Heart left ventricle (tissue), 16 donors: ENCODE results near the gene PRPF8. TPM values are rescaled to one million over a fixed set of nuclear protein-coding genes. Genes with fewer than 3 reads are reported as not detected.

Source experiments
- ATAC-seq, 4 donors: fragments of 200-7000 bp; cut with Tn5 transposase; one replicate each; pipeline ENCODE4 v1.9.1; 2020 to 2022; ENCODE audit warnings: moderate library complexity in 4 of 4, mild to moderate bottlenecking in 3 of 4, moderate number of reproducible peaks in 1 of 4
- DNase-seq, 5 donors: peaks; one replicate each; pipeline ENCODE4 v3.0.0-alpha.2; 2020
- H3K27ac ChIP-seq, 12 donors: fragments of 200-600 bp; sonication (generic) in 4 of 12; one replicate each; pipeline versions ENCODE4 v1.5.0 to v1.8.0; 2016 to 2022; ENCODE audit warnings: mild to moderate bottlenecking in 2 of 12
- H3K27me3 ChIP-seq, 9 donors: fragments of 200-600 bp; sonication (generic) in 2 of 9; one replicate each; pipeline versions ENCODE4 v1.5.1 to v1.8.0; 2016 to 2022; ENCODE audit warnings: mild to moderate bottlenecking in 3 of 9
- H3K36me3 ChIP-seq, 9 donors: fragments of 200-600 bp; sonication (generic) in 2 of 9; one replicate each; pipeline versions ENCODE4 v1.5.0 to v1.8.0; 2018 to 2022; ENCODE audit warnings: mild to moderate bottlenecking in 2 of 9
- H3K4me1 ChIP-seq, 12 donors: fragments of 200-600 bp; sonication (generic) in 4 of 12; one replicate each; pipeline versions ENCODE4 v1.5.0 to v1.8.0; 2016 to 2022; ENCODE audit warnings: mild to moderate bottlenecking in 3 of 12
- H3K4me3 ChIP-seq, 12 donors: fragments of 200-600 bp; sonication (generic) in 4 of 12; one replicate each; pipeline versions ENCODE4 v1.5.0 to v1.8.0; 2017 to 2022; ENCODE audit warnings: mild to moderate bottlenecking in 9 of 12, moderate library complexity in 4 of 12
- H3K9me3 ChIP-seq, 12 donors: fragments of 200-600 bp; sonication (generic) in 4 of 12; one replicate each; pipeline versions ENCODE4 v1.5.0 to v1.8.0; 2016 to 2022; ENCODE audit warnings: mild to moderate bottlenecking in 1 of 12
- CTCF ChIP-seq, 12 donors: fragments of 200-600 bp; sonication (generic) in 4 of 12; IDR thresholded peaks; one replicate each; pipeline versions ENCODE4 v1.5.0 to v1.8.0; 2018 to 2022; ENCODE audit warnings: antibody characterized with exemption in 12 of 12, mild to moderate bottlenecking in 5 of 12
- POLR2A ChIP-seq, 2 donors: fragments of 450-650 bp; IDR thresholded peaks; one replicate each; pipeline ENCODE4 v1.6.1; 2017; ENCODE audit warnings: antibody characterized with exemption in 2 of 2, mild to moderate bottlenecking in 2 of 2, moderate library complexity in 2 of 2
- WGBS, 4 donors: extraction: QIAGEN DNeasy Blood & Tissue Kit in 2 of 4; methylation state at CpG; one replicate each; pipeline versions ENCODE4 v1.1.5 to v1.1.7; 2013 to 2018; 5-methylcytosine and 5-hydroxymethylcytosine counted together
- intact Hi-C, 10 donors: fragments of 100-400 bp; cut with DNase I; formaldehyde crosslinking; loops; one replicate each; pipeline versions ENCODE4 v1.11.1 to v1.14.2; 2022
- polyA plus RNA-seq, 2 donors: library from polyadenylated mRNA; stranded (reverse); fragments of 200-250 nt; gene quantifications; one replicate each; pipeline ENCODE4 v1.2.3, GENCODE V29; 2013
- total RNA-seq, 9 donors: library from RNA; depleted of rRNA in 2 of 9; stranded (reverse); fragments of >200 nt in 2 of 9; fragmentation: NEBNext Ultra II Directional in 3 of 9; extraction: Animal tissue kit (Norgen Biotek cat#: 25700) in 3 of 9; gene quantifications; one replicate each; pipeline versions ENCODE4 v1.1.0 to v1.2.4, GENCODE V29; 2016 to 2023
- donor health status: ischemic (EF 13 %, LVEDD 7.1; RV severe dilation, severe dysfunction).
- donor health status: healthy with polysubstance abuse.
- donor health status: DM: no; HTN: yes; CAD: no.
- donor health status: DM: no; HTN: no; CAD: no.
- donor health status: ischemic (EF 25% LVEDD 6.9; RV normal size, moderate dysfunction).
- donor health status: ischemic (EF 25% LVEDD 5.7; RV mildly dilated, moderate dysfunction).
- donor health status: healthy.
- donor health status: DM: yes; HTN: yes; CAD: no.
- donor health status: ischemic (EF 35%, LVEDD 5.7; RV mildly dilated, moderate dysfunction).
- donor health status: nonischemic (EF 11% LVEDD 7.7; RV severe dilation, severe dysfunction).
- donor health status: DM: yes; HTN: yes; CAD: no.
- donor health status: PGD.
- donor health status: ischemic (EF 29% LVEDD 5.4; RV normal size, mild dysfunction).
- donor health status: nonischemic (EF 23%, LVEDD 6.1; RV moderate dilation, normal function).

Gene PRPF8
- total and polyA plus RNA-seq, 11 donors: 70.1 to 195 (median 145) TPM

DNA sequence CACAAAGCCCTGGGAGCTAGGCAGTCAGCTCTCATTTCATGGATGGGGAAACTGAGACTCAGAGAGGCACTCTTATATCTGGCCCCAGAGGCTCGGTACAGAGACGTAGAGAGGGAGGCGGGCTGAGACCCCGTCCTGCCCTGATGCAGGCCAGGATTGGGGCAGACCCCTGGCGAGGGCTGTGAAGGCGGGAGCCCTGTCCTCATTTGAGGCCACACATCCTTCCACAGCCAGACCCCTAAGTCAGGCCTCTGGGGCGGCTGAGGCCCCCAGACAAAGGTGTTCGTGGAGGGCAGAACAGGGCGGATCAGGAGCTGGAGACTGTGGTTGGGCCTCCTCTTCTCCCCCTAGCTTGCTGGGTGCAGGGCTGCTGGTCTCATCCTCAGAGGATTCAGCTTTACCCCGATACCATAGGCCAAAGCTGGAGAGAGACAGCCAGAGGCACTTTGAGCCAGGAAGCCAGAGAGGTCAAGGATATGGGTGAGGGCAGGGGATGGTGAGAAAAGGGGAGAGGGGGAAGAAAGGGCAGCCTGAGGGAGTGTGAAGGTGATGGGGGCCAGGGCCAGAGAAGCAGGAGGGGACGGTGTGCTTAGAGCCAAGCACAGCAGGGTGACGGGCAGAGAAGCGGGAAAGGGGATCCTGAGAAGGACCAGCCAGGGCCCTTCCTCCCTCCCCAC is 38.3 kb downstream of the PRPF8 start:
- Histone ChIP-seq H3K9me3 (no peaks in the 10 kb centered on the region), H3K27me3 (no peaks in the 10 kb centered on the region), H3K4me1 (peaks cover 7 to 70% (median 55%) of the 10 kb centered on the region in 12 donors), H3K27ac (peak overlapping the region; percentile 75 to 99 (median 87)), H3K4me3 (peak overlapping the region in 8 of 12 donors; percentile 51 to 73 (median 62)), H3K36me3 (peaks cover 0 to 28% (median 18%) of the 10 kb centered on the region in 9 donors)
- DNase-seq: peak in 2 of 5 donors; percentile 26 to 51
- intact Hi-C loops: loop anchor here in 8 of 10 donors (5.0 to 10.0 kb wide), 5 partner anchors 69 to 389 kb away; no protein-coding TSS in a partner anchor
- no peak for ATAC-seq
- WGBS, 4 donors: 78 to 92% (median 86%) methylated on average over 13 of the region's 13 CpGs
- no peak for TF ChIP-seq CTCF (IDR thresholded peaks at IDR 0.05)
- no peak for TF ChIP-seq POLR2A (IDR thresholded peaks at IDR 0.05)

- TF ChIP-seq POLR2A (IDR thresholded peaks at IDR 0.05) (peak in 1 of 2 donors; percentile 76), CTCF (IDR thresholded peaks at IDR 0.05) (no peak)
- Histone ChIP-seq H3K4me1 (peaks cover 3 to 68% (median 54%) of the 10 kb centered on the region in 12 donors), H3K9me3 (no peaks in the 10 kb centered on the region), H3K27me3 (no peaks in the 10 kb centered on the region), H3K36me3 (peaks cover 0 to 20% (median 11%) of the 10 kb centered on the region in 9 donors), H3K4me3 (peak within 1 kb of the TSS; percentile 14 to 73 (median 57)), H3K27ac (peak within 1 kb of the TSS; percentile 75 to 99 (median 87))
- peak; percentile 81 to 87 (median 86) for DNase-seq
- WGBS, 4 donors: 47 to 55% (median 49%) methylated on average over 24 to 25 of the region's 25 CpGs
- peak in 1 of 4 donors; percentile 38 for ATAC-seq
- intact Hi-C loops: loop anchor here in 8 of 10 donors (2.0 to 10.0 kb wide), 6 partner anchors 17 to 388 kb away; partner anchors contain the start of gene SLC43A2 (in 1 of the 8)
Observed at GRCh38 chr17:1645207-1646171, 39.2 kb downstream of the PRPF8 start, which contains the start of gene SCARF1. TSS of gene SCARF1 (minus strand) at chr17:1645732. CDS start at chr17:1645697, 35 bp downstream.

DNA sequence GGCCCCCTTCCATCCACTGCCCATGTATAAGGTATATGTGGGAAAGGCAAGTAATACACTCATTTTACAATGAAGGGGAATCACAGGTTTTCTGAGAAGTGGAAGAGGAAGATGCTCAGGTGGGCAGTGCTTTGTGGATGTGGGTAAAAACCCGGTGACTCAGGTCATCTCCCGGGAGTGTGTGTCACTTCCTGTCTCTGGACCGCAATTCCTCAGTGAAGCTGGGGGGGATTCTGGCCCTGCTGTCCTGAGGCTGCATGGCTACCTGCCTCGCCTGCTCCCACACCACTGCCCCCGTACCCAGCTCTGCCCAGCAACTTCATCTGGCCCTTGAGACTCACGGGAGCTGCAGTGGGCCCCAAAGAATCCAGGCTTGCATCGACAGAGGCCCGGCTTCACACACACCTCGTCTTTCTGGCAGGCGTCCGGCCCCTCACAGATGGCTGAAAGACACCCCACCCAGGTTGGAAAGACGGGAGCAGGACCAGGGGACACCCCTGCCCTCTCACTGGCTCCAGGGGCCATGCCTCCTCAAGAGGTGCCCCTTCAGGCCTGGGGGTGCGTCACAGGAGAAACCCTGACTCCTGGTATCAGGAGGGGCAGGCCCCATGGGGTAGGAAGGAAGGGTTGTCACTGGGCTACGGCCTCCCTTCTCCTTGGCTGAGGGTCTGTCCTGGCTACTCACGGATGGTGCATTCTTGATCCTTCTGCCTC is 40.0 kb downstream of the PRPF8 start:
- H3K4me1 ChIP-seq: peaks cover 0 to 69% (median 48%) of the 10 kb centered on the region in 12 donors
- TF ChIP-seq CTCF (IDR thresholded peaks at IDR 0.05): no peak
- intact Hi-C loops: loop anchor here in 8 of 10 donors (2.0 to 10.0 kb wide), 6 partner anchors 16 to 387 kb away; partner anchors contain the start of gene SLC43A2 (in 1 of the 8)
- H3K4me3 ChIP-seq: peak overlapping the region in 11 of 12 donors; percentile 45 to 73 (median 59)
- H3K9me3 ChIP-seq: no peaks in the 10 kb centered on the region
- no peaks in the 10 kb centered on the region for H3K27me3 ChIP-seq
- peak in 1 of 4 donors; percentile 3 for ATAC-seq
- H3K27ac ChIP-seq: peak overlapping the region; percentile 70 to 96 (median 85)
- peaks cover 0 to 18% (median 10%) of the 10 kb centered on the region in 9 donors for H3K36me3 ChIP-seq
- WGBS, 4 donors: 48 to 58% (median 51%) methylated on average over 13 to 15 of the region's 15 CpGs
- DNase-seq: peak in 4 of 5 donors; percentile 33 to 62 (median 40)
